Measurements from ENCODE around the gene HMCN2. TPM values are rescaled to one million over a fixed set of nuclear protein-coding genes. Genes with fewer than 3 reads are reported as not detected.

The HMCN2 gene
- total and polyA plus RNA-seq, 2 of the 4 experiments (the other 2 are of a cell fraction), result 0.02 TPM; not detected in 1

- ChIA-PET CTCF (no interaction called here), POLR2A (ENCODE audit: unreplicated experiment) (no interaction called here)
- H3K4ac ChIP-seq (ENCODE audit: low read depth, low read length), result no peak overlapping the region
- H3K23ac ChIP-seq (ENCODE audit: low read depth, low read length), result no peak overlapping the region
- TF ChIP-seq RCOR1 (IDR thresholded peaks at IDR 0.05; ENCODE audit: insufficient replicate concordance, low read length), result no peak
- TF ChIP-seq SMC3 (IDR thresholded peaks at IDR 0.05; ENCODE audit: low read depth, low read length), result no peak
- TF ChIP-seq BHLHE40 (IDR thresholded peaks at IDR 0.05; ENCODE audit: low read depth, low read length), result no peak
- no peak for TF ChIP-seq POLR2A (IDR thresholded peaks at IDR 0.05; ENCODE audit: low read depth, low read length)
- TF ChIP-seq MAZ (IDR thresholded peaks at IDR 0.05; ENCODE audit: borderline replicate concordance, low read depth, low read length), result no peak
- TF ChIP-seq CHD1 (IDR thresholded peaks at IDR 0.05; ENCODE audit: low read depth, low read length), result no peak
- no peak for TF ChIP-seq MAFK (IDR thresholded peaks at IDR 0.05; ENCODE audit: low read depth, low read length)
- no peak for TF ChIP-seq NFE2L2 (IDR thresholded peaks at IDR 0.05; ENCODE audit: low read depth, low read length)
- TF ChIP-seq RFX5 (IDR thresholded peaks at IDR 0.05; ENCODE audit: low read depth, low read length), result no peak
- no peak for TF ChIP-seq CEBPB (IDR thresholded peaks at IDR 0.05; ENCODE audit: low read depth, low read length)
- TF ChIP-seq ELK1 (IDR thresholded peaks at IDR 0.05; ENCODE audit: borderline replicate concordance, low read depth, low read length), result no peak
- no peak for TF ChIP-seq CTCF (conservative IDR thresholded peaks at IDR 0.05; ENCODE audit: low read depth, low read length)
- no peak for TF ChIP-seq RAD21 (IDR thresholded peaks at IDR 0.05; ENCODE audit: low read length)
- TF ChIP-seq MXI1 (IDR thresholded peaks at IDR 0.05; ENCODE audit: borderline replicate concordance, low read depth, low read length), result no peak
- TF ChIP-seq USF2 (IDR thresholded peaks at IDR 0.05; ENCODE audit: low read depth, low read length), result no peak
- no peak for TF ChIP-seq FOS (IDR thresholded peaks at IDR 0.05; ENCODE audit: low read depth, low read length)
- H3K56ac ChIP-seq (ENCODE audit: extremely low read depth, insufficient read depth, low read length), result no peak overlapping the region
- no peak overlapping the region for H3K18ac ChIP-seq (ENCODE audit: low read depth, low read length)
- no peak for DNase-seq
- no TSS peak for BruUV-seq (replicated peaks)
- intact Hi-C loops (cut with micrococcal nuclease), result no loop called here
- no peak for ATAC-seq (ENCODE audit: low read depth)
- peaks cover 12% of the 10 kb centered on the region for H3K9me3 ChIP-seq (ENCODE audit: control insufficient read depth, insufficient read depth, low read length)
- no peaks in the 10 kb centered on the region for H3K79me1 ChIP-seq (ENCODE audit: low read depth in 1 of 2, low read length in 2 of 2)
- H2AK9ac ChIP-seq (replicated peaks; ENCODE audit: low read depth, low read length, poor library complexity), result no peak overlapping the region
- H3K14ac ChIP-seq (replicated peaks; ENCODE audit: low read depth, low read length), result no peak overlapping the region
- no peak overlapping the region for H3K27ac ChIP-seq (ENCODE audit: insufficient read depth, low read length)
- H4K20me1 ChIP-seq (ENCODE audit: insufficient read depth, low read length), result no peaks in the 10 kb centered on the region
- dilution Hi-C loops (cut with HindIII; ENCODE audit: low sequenced_read_pairs, unreplicated experiment), result no loop called here
- H2AK5ac ChIP-seq (ENCODE audit: low read depth, low read length), result no peak overlapping the region
- no CpG with 5 or more reads among the region's 2 CpGs for WGBS, 2 experiments (ENCODE audit: extremely low coverage in 2 of 2, insufficient read length in 1 of 2)
- H2AFZ ChIP-seq (replicated peaks; ENCODE audit: low read length, poor library complexity), result no peak overlapping the region
- H3K4me3 ChIP-seq (ENCODE audit: insufficient read depth, low read depth, low read length), result no peak overlapping the region
- H2BK15ac ChIP-seq (ENCODE audit: low read depth, low read length), result no peak overlapping the region
- in situ Hi-C loops (cut with MboI; ENCODE audit: low sequenced_read_pairs), result no loop called here
- H2BK5ac ChIP-seq (ENCODE audit: low read depth, low read length, poor library complexity, severe bottlenecking), result no peak overlapping the region
- no peaks in the 10 kb centered on the region for H3K36me3 ChIP-seq (ENCODE audit: control insufficient read depth, insufficient read depth, low read length)
- no peak overlapping the region for H2BK20ac ChIP-seq (ENCODE audit: low read depth, low read length)
- peaks cover 41% of the 10 kb centered on the region for H3K27me3 ChIP-seq (ENCODE audit: control insufficient read depth, insufficient read depth, low read length)
- no peak overlapping the region for H3K9ac ChIP-seq (ENCODE audit: low read depth, low read length)
- H3K4me1 ChIP-seq (ENCODE audit: control insufficient read depth, insufficient read depth, low read length), result peaks cover 1% of the 10 kb centered on the region; the same call in 1 of the 2 replicates
- H3K4me2 ChIP-seq (ENCODE audit: low read depth, low read length), result no peak overlapping the region
- H3K9me1 ChIP-seq (ENCODE audit: insufficient read depth, low read length), result no peaks in the 10 kb centered on the region
- H4K5ac ChIP-seq (ENCODE audit: low read depth, low read length), result no peak overlapping the region
- H4K8ac ChIP-seq (ENCODE audit: low read depth in 2 of 2, low read length in 2 of 2), result no peak overlapping the region
- H2BK120ac ChIP-seq (ENCODE audit: low read depth, low read length), result no peak overlapping the region
- no peak overlapping the region for H4K91ac ChIP-seq (ENCODE audit: insufficient read depth, low read depth, low read length)
Observed at GRCh38 chr9:130256644-130257043, 8.9 kb upstream of the HMCN2 start.
